Endodermal cell (in vitro differentiated cells): ENCODE results near the gene AUNIP. TPM values are rescaled to one million over a fixed set of nuclear protein-coding genes. Genes with fewer than 3 reads are reported as not detected.

Experiments
- DNase-seq: peaks from one replicate; pipeline ENCODE4 v3.0.0-alpha.2; 2017
- H3K27ac ChIP-seq: 2 replicates; pipeline ENCODE4 v1.5.1; 2013; ENCODE audit warnings: mild to moderate bottlenecking, low read depth, low read length, moderate library complexity
- H3K27me3 ChIP-seq: 2 replicates; pipeline ENCODE4 v1.6.1; 2013; ENCODE audit warnings: mild to moderate bottlenecking, low read length, moderate library complexity; ENCODE audit not compliant: insufficient read depth, control insufficient read depth, poor library complexity, severe bottlenecking
- H3K36me3 ChIP-seq: 2 replicates; pipeline ENCODE4 v1.7.0; 2013; ENCODE audit warnings: mild to moderate bottlenecking, low read length, moderate library complexity; ENCODE audit not compliant: control insufficient read depth, insufficient read depth
- H3K4me1 ChIP-seq: one replicate; pipeline ENCODE4 v1.7.0; 2013; ENCODE audit warnings: low read length; ENCODE audit not compliant: control insufficient read depth, insufficient read depth
- H3K4me3 ChIP-seq: 2 replicates; pipeline ENCODE4 v1.5.1; 2013; ENCODE audit warnings: mild to moderate bottlenecking, low read length, moderate library complexity
- H3K9ac ChIP-seq: 2 replicates; pipeline ENCODE4 v1.6.1; 2013; ENCODE audit warnings: mild to moderate bottlenecking, low read length, moderate library complexity; ENCODE audit not compliant: poor library complexity, severe bottlenecking; ENCODE audit errors: extremely low read depth
- H3K9me3 ChIP-seq: 2 replicates; pipeline ENCODE4 v1.6.1; 2013; ENCODE audit warnings: mild to moderate bottlenecking, low read length, moderate library complexity; ENCODE audit not compliant: control insufficient read depth
- H3K27ac Mint-ChIP-seq: 2 replicates; pipeline ENCODE4 v1.8.0; 2020; ENCODE audit warnings: mixed read lengths
- H3K27me3 Mint-ChIP-seq: 2 replicates; pipeline ENCODE4 v1.8.0; 2021; ENCODE audit warnings: mild to moderate bottlenecking, mixed read lengths; ENCODE audit not compliant: insufficient read depth
- H3K36me3 Mint-ChIP-seq: 2 replicates; pipeline ENCODE4 v1.8.0; 2020; ENCODE audit warnings: low read depth, mixed read lengths
- H3K4me1 Mint-ChIP-seq: 2 replicates; pipeline ENCODE4 v1.8.0; 2020; ENCODE audit warnings: mixed read lengths
- H3K4me3 Mint-ChIP-seq: 2 replicates; pipeline ENCODE4 v1.8.0; 2020; ENCODE audit warnings: mild to moderate bottlenecking, moderate library complexity, mixed read lengths
- H3K9me3 Mint-ChIP-seq: 2 replicates; pipeline ENCODE4 v1.8.0; 2020; ENCODE audit warnings: mild to moderate bottlenecking, mixed read lengths
- WGBS, 2 experiments: methylation state at CpG; one replicate each; pipeline versions ENCODE4 v1.1.5 to v1.1.7; 2013; ENCODE audit warnings: missing lambda C conversion rate in 2 of 2, mixed read lengths in 1 of 2; ENCODE audit not compliant: insufficient coverage in 1 of 2, insufficient read length in 1 of 2; 5-methylcytosine and 5-hydroxymethylcytosine counted together
- total RNA-seq, 2 donors: library from RNA; stranded (reverse); fragmentation: NEBNext Ultra II Directional in 1 of 2; extraction: Animal tissue kit (Norgen Biotek cat#: 25700) in 1 of 2; gene quantifications; 2 replicates in 1 of 2; 3 replicates in 1 of 2; pipeline ENCODE4 v1.2.1, GENCODE V29; 2021
- TF ChIP-seq, protein P1 (sequence below): fragments of 200-600 bp; sonication (generic); conservative IDR thresholded peaks from 2 replicates; pipeline ENCODE4 v1.5.0; 2021; ENCODE audit warnings: antibody characterized with exemption, mild to moderate bottlenecking

AUNIP gene
- total RNA-seq, 2 donors from 2014 or later = 14.3 to 19.5 TPM

DNA sequence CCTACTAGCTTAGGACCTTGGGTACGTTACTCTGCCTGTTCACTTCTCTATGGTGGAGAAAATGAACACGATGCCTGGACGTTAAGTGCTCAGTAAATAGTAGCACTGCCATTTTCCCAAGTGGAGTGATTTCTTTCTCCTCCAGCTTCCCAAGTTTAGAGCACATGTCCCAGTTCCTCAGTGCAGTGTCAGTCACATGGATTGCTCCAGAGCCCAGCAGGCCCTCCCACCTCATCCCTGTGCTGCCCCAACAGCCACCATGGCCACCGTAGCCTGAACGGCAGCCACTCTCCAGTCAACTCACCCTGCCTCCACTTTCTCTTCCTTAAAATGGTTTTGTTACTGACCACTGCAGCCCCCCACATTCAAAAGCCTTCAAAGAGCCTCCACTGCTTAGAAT, 38.5 kb upstream of the AUNIP start:
- Histone ChIP-seq H3K27ac (no peak overlapping the region), H3K9ac (no peak overlapping the region), H3K4me1 (peaks cover 11% of the 10 kb centered on the region), H3K4me3 (no peak overlapping the region), H3K36me3 (peaks cover 60% of the 10 kb centered on the region), H3K27me3 (no peaks in the 10 kb centered on the region), H3K9me3 (no peaks in the 10 kb centered on the region)
- TF ChIP-seq, protein P1, sequence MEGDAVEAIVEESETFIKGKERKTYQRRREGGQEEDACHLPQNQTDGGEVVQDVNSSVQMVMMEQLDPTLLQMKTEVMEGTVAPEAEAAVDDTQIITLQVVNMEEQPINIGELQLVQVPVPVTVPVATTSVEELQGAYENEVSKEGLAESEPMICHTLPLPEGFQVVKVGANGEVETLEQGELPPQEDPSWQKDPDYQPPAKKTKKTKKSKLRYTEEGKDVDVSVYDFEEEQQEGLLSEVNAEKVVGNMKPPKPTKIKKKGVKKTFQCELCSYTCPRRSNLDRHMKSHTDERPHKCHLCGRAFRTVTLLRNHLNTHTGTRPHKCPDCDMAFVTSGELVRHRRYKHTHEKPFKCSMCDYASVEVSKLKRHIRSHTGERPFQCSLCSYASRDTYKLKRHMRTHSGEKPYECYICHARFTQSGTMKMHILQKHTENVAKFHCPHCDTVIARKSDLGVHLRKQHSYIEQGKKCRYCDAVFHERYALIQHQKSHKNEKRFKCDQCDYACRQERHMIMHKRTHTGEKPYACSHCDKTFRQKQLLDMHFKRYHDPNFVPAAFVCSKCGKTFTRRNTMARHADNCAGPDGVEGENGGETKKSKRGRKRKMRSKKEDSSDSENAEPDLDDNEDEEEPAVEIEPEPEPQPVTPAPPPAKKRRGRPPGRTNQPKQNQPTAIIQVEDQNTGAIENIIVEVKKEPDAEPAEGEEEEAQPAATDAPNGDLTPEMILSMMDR = no peak
- peaks cover 60% of the 10 kb centered on the region for H3K36me3 Mint-ChIP-seq
- WGBS, 2 experiments = 91 to 100% methylated on average over 3 to 5 of the region's 5 CpGs
- no peaks in the 10 kb centered on the region for H3K27me3 Mint-ChIP-seq
- no peak overlapping the region for H3K27ac Mint-ChIP-seq
- DNase-seq = no peak
- no peaks in the 10 kb centered on the region for H3K9me3 Mint-ChIP-seq
- H3K4me3 Mint-ChIP-seq = no peak overlapping the region
- H3K4me1 Mint-ChIP-seq = peaks cover 17% of the 10 kb centered on the region

DNA sequence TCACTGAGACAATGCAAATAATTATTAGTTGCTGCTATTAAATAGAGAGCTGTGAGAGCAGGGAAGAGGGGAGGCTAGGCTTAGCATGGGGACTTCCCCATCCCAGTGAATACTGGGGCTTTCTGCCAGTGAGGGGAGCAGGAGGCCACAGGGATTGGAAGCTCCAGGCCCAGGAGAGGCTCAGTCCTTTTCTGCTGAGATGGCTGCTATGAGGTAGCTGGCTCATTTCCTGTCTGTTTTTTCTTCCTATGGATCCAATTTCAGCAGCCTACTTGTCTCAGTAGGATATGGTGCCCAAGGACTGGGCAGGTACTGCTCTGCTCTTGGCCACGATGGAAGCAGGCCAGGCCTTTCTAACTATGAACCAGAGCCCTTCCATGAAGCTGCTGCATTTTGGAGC, 37.0 kb upstream of the AUNIP start:
- H3K27ac Mint-ChIP-seq = peak overlapping the region; percentile 66

DNA sequence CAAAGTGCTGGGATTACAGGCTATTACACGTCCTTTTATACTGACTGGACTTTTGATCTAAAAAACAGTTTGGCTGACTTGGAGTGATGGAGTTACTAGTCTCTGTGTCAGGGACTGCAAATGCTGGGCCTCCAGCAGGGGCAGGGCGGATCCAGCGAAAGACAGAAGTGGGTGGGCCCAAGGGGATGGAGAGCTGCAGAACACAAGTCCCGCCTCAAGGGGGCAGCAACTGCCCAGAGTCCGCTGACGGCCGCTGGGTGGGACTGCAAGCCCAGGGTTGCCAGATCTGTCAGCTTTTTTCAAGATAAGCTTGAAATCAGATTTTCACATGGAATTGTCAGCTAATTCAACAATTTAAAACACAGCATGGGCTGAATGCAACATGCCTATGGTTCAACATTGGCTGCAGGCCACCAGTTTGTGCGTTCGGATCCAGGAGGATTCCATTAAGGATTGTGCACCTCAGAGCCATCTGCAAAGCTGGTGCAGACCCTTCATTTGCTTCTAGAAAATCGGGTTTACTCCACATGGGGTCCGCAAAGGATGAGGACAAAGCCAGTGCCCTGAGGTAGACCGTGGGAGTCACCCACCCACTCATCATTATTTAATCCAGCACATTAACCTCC, 36.2 kb upstream of the AUNIP start:
- Mint-ChIP-seq H3K36me3 (peaks cover 40% of the 10 kb centered on the region), H3K4me3 (no peak overlapping the region), H3K9me3 (no peaks in the 10 kb centered on the region), H3K4me1 (peaks cover 24% of the 10 kb centered on the region), H3K27ac (peak overlapping the region; percentile 66), H3K27me3 (no peaks in the 10 kb centered on the region)
- H3K9me3 ChIP-seq = no peaks in the 10 kb centered on the region
- no peak overlapping the region for H3K4me3 ChIP-seq
- no peaks in the 10 kb centered on the region for H3K27me3 ChIP-seq
- 25 to 26% methylated on average over 11 to 12 of the region's 12 CpGs for WGBS, 2 experiments
- H3K27ac ChIP-seq = peak overlapping the region; percentile 28
- H3K36me3 ChIP-seq = peaks cover 37% of the 10 kb centered on the region
- H3K9ac ChIP-seq = no peak overlapping the region
- H3K4me1 ChIP-seq = peaks cover 14% of the 10 kb centered on the region
- TF ChIP-seq, protein P1 = peak; percentile 100
- peak; percentile 98 for DNase-seq

More for the DNA sequence above, 37.0 kb upstream of the AUNIP start:
- no peaks in the 10 kb centered on the region for H3K9me3 Mint-ChIP-seq
- no peak overlapping the region for H3K4me3 ChIP-seq
- no peak overlapping the region for H3K4me3 Mint-ChIP-seq
- no peak for DNase-seq
- peaks cover 48% of the 10 kb centered on the region for H3K36me3 Mint-ChIP-seq
- H3K9me3 ChIP-seq = no peaks in the 10 kb centered on the region
- peaks cover 22% of the 10 kb centered on the region for H3K4me1 Mint-ChIP-seq
- H3K27me3 Mint-ChIP-seq = no peaks in the 10 kb centered on the region
- peaks cover 45% of the 10 kb centered on the region for H3K36me3 ChIP-seq
- H3K27me3 ChIP-seq = no peaks in the 10 kb centered on the region
- H3K27ac ChIP-seq = peak overlapping the region; percentile 7
- H3K9ac ChIP-seq = no peak overlapping the region
- TF ChIP-seq, protein P1 = no peak
- peaks cover 14% of the 10 kb centered on the region for H3K4me1 ChIP-seq
- 86 to 89% methylated on average over 1 of the region's 1 CpG for WGBS, 2 experiments
